Measurements from ENCODE around the gene THOC2.

THOC2 gene

GRCh38 chrX:123749643-123750042, 16.8 kb upstream of the THOC2 start:
- H3K4me1 ChIP-seq (ENCODE audit: insufficient read depth, low read length, poor library complexity, severe bottlenecking): no peaks in the 10 kb centered on the region
- no peaks in the 10 kb centered on the region for H3F3A ChIP-seq (ENCODE audit: low read depth)
- no peak overlapping the region for H3K4me3 ChIP-seq (ENCODE audit: low read length, poor library complexity, severe bottlenecking)
- no peaks in the 10 kb centered on the region for H3K9me2 ChIP-seq (replicated peaks; ENCODE audit: low read depth, low read length)
- no peak overlapping the region for H3K9ac ChIP-seq (ENCODE audit: low read depth, low read length, poor library complexity, severe bottlenecking)
- H3K4me2 ChIP-seq (ENCODE audit: low read depth, low read length, poor library complexity, severe bottlenecking): no peak overlapping the region
- H3K36me3 ChIP-seq (ENCODE audit: insufficient read depth, low read length): no peaks in the 10 kb centered on the region
- no peaks in the 10 kb centered on the region for H3K27me3 ChIP-seq (ENCODE audit: insufficient read depth, low read length, poor library complexity, severe bottlenecking)
- TF ChIP-seq EZH2phosphoT487 (IDR thresholded peaks at IDR 0.05; ENCODE audit: borderline replicate concordance) (no peak), CTCF (conservative IDR thresholded peaks at IDR 0.05; ENCODE audit: low read length) (no peak)
- no peak overlapping the region for H2AFZ ChIP-seq (ENCODE audit: low read length)
- no peaks in the 10 kb centered on the region for H3K79me2 ChIP-seq (ENCODE audit: insufficient read depth, low read length)
- no peaks in the 10 kb centered on the region for H3K9me3 ChIP-seq (ENCODE audit: insufficient read depth, low read depth, low read length)
- no peaks in the 10 kb centered on the region for H4K20me1 ChIP-seq (ENCODE audit: insufficient read depth, low read length, poor library complexity, severe bottlenecking)

GRCh38 chrX:123745511-123745910, 12.7 kb upstream of the THOC2 start:
- no peak overlapping the region for H3K4me2 ChIP-seq (ENCODE audit: low read depth, low read length, poor library complexity, severe bottlenecking)
- no peak overlapping the region for H2AFZ ChIP-seq (ENCODE audit: low read length)
- H3F3A ChIP-seq (ENCODE audit: low read depth): no peaks in the 10 kb centered on the region
- H3K4me1 ChIP-seq (ENCODE audit: insufficient read depth, low read length, poor library complexity, severe bottlenecking): no peaks in the 10 kb centered on the region
- H4K20me1 ChIP-seq (ENCODE audit: insufficient read depth, low read length, poor library complexity, severe bottlenecking): no peaks in the 10 kb centered on the region
- no peaks in the 10 kb centered on the region for H3K27me3 ChIP-seq (ENCODE audit: insufficient read depth, low read length, poor library complexity, severe bottlenecking)
- no peaks in the 10 kb centered on the region for H3K36me3 ChIP-seq (ENCODE audit: insufficient read depth, low read length)
- H3K79me2 ChIP-seq (ENCODE audit: insufficient read depth, low read length): no peaks in the 10 kb centered on the region
- H3K4me3 ChIP-seq (ENCODE audit: low read length, poor library complexity, severe bottlenecking): no peak overlapping the region
- H3K9me2 ChIP-seq (replicated peaks; ENCODE audit: low read depth, low read length): no peaks in the 10 kb centered on the region
- no peak overlapping the region for H3K9ac ChIP-seq (ENCODE audit: low read depth, low read length, poor library complexity, severe bottlenecking)
- TF ChIP-seq EZH2phosphoT487 (IDR thresholded peaks at IDR 0.05; ENCODE audit: borderline replicate concordance) (no peak), CTCF (conservative IDR thresholded peaks at IDR 0.05; ENCODE audit: low read length) (no peak)
- H3K9me3 ChIP-seq (ENCODE audit: insufficient read depth, low read depth, low read length): no peaks in the 10 kb centered on the region

GRCh38 chrX:123743312-123743711, 10.5 kb upstream of the THOC2 start:
- Histone ChIP-seq H3K36me3 (ENCODE audit: insufficient read depth, low read length) (no peaks in the 10 kb centered on the region), H3K9me2 (replicated peaks; ENCODE audit: low read depth, low read length) (no peaks in the 10 kb centered on the region), H4K20me1 (ENCODE audit: insufficient read depth, low read length, poor library complexity, severe bottlenecking) (no peaks in the 10 kb centered on the region), H3K79me2 (ENCODE audit: insufficient read depth, low read length) (no peaks in the 10 kb centered on the region), H2AFZ (ENCODE audit: low read length) (no peak overlapping the region), H3K27me3 (ENCODE audit: insufficient read depth, low read length, poor library complexity, severe bottlenecking) (no peaks in the 10 kb centered on the region), H3K4me1 (ENCODE audit: insufficient read depth, low read length, poor library complexity, severe bottlenecking) (no peaks in the 10 kb centered on the region), H3K9me3 (ENCODE audit: insufficient read depth, low read depth, low read length) (no peaks in the 10 kb centered on the region), H3K9ac (ENCODE audit: low read depth, low read length, poor library complexity, severe bottlenecking) (no peak overlapping the region), H3K4me3 (ENCODE audit: low read length, poor library complexity, severe bottlenecking) (no peak overlapping the region), H3F3A (ENCODE audit: low read depth) (no peaks in the 10 kb centered on the region), H3K4me2 (ENCODE audit: low read depth, low read length, poor library complexity, severe bottlenecking) (no peak overlapping the region)
- TF ChIP-seq CTCF (conservative IDR thresholded peaks at IDR 0.05; ENCODE audit: low read length): no peak
- TF ChIP-seq EZH2phosphoT487 (IDR thresholded peaks at IDR 0.05; ENCODE audit: borderline replicate concordance): no peak

Data from Loucy (cell line).